ENCODE results near the gene INPP5K.

INPP5K gene

DNA sequence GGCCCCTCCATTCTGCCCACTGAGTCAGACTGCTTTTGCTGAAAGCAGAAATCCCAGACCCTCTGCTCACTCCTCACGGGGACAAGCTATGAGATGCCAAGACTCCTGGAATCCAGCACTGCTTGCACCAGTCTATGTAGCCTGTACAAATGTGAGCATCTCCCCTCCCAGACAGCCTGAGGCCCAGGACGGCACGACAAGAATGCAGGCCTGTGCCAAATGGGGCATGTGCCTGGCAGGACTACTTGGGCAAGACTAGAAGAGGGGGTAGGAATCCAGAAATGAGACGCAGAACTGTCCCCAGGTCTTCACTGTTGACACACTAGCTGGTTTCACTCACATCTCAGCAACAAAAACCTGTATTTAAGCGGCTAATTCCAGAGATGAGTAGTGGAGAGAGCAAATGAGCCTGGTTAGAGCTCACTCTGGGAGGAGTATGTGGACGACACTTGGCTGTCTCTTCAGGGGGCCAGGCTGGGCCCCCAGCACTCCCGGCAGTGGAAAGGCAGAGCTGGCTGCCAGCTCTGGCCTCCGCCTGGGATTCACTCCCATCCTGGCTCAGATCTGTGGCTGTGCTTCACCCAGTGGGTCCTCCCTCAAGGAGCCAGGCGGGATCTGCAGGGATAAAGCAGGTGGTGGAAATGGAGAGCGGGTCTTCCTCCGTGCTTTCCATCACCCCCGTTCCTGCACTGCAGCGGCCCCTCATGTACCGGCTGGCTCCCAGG, 21.0 kb downstream of the INPP5K start:
- no peak overlapping the region for H3K4me3 ChIP-seq (replicated peaks; ENCODE audit: low read depth, low read length)
- TF ChIP-seq, protein P1, sequence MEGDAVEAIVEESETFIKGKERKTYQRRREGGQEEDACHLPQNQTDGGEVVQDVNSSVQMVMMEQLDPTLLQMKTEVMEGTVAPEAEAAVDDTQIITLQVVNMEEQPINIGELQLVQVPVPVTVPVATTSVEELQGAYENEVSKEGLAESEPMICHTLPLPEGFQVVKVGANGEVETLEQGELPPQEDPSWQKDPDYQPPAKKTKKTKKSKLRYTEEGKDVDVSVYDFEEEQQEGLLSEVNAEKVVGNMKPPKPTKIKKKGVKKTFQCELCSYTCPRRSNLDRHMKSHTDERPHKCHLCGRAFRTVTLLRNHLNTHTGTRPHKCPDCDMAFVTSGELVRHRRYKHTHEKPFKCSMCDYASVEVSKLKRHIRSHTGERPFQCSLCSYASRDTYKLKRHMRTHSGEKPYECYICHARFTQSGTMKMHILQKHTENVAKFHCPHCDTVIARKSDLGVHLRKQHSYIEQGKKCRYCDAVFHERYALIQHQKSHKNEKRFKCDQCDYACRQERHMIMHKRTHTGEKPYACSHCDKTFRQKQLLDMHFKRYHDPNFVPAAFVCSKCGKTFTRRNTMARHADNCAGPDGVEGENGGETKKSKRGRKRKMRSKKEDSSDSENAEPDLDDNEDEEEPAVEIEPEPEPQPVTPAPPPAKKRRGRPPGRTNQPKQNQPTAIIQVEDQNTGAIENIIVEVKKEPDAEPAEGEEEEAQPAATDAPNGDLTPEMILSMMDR (IDR thresholded peaks at IDR 0.05; ENCODE audit: low read length, missing control alignments): no peak
- DNase-seq (ENCODE audit: low read depth): peak; percentile 23

DNA sequence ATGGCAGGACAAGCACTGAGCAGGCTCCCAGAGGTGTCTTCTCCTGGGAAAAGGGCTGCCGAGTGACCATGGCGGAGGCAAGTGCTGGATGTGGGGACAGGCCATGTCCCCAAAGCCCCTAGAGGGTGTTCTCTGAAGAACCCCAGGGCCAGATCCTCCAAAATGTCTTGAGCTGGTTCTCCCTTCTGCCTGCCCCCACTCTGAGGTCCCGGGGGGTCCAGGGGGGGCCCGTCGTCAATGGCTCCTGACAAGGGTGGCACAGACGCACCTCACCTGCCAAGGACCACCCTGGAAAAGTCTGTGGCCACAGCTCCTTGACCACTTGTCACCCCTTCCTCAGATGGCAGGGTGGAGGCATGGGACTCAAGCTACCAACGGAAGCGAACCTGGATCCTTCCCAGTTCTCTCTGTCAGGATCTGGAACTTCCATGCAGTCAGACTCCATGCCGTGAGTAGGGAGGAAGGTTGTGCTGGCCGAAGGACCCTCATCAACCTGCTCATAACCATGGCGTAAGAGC, 21.6 kb downstream of the INPP5K start:
- TF ChIP-seq, protein P1 (IDR thresholded peaks at IDR 0.05; ENCODE audit: low read length, missing control alignments): no peak
- no peak for DNase-seq (ENCODE audit: low read depth)
- H3K4me3 ChIP-seq (replicated peaks; ENCODE audit: low read depth, low read length): no peak overlapping the region

DNA sequence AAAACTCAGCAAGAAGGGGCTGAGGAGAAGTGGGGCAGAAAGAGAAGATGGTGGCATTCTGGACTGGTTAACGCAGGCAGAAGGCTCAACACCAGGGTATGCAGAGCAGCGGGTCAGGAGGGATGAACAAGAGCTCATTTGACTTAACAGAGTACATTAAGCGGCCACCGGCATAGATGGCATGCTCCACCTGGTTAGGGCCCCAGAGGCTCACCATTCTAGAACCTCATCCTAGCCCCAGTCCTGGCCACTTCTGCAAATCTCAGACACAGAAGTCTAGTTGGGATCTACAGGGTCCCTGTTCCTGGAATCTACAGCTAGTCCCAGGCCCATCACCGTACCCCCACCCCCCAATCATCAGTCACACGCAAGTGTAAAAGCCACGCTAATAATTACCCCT, 22.2 kb downstream of the INPP5K start:
- H3K4me3 ChIP-seq (replicated peaks; ENCODE audit: low read depth, low read length): no peak overlapping the region
- TF ChIP-seq, protein P1 (IDR thresholded peaks at IDR 0.05; ENCODE audit: low read length, missing control alignments): no peak
- DNase-seq (ENCODE audit: low read depth): no peak

DNA sequence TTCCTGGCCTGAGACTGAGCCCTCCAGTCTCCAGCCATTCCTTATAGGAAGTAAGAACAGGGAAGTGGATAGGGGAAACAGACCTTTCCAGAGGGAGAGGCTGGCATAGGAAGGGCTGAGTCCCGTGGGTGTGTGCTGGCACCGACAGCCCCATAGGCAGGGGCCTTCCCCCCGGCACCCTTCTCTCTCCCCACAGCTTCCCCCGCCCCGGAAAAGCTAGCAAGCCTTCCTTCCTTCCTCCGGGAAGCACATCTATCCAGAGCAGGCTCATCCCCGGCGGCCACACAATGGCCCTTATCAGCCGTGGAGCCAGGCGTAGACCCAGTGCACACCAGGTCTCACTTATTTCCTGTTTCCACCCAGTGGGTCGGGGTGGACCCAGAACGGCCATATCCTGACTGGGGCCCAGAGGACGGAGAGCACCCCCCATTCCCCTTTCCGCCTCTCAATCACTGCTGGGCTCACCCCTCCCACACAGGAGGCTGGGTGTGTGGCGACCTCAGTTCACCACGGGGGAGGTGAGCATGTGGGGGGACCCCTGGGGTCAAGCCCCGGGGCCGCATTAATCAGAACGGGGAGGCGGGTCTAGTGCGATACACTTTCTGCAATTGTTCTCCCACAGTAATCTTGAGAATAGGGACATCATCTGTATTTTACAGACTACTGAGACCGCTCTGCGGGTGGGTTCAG, 23.0 kb downstream of the INPP5K start:
- TF ChIP-seq, protein P1 (IDR thresholded peaks at IDR 0.05; ENCODE audit: low read length, missing control alignments): no peak
- DNase-seq (ENCODE audit: low read depth): no peak
- H3K4me3 ChIP-seq (replicated peaks; ENCODE audit: low read depth, low read length): no peak overlapping the region

DNA sequence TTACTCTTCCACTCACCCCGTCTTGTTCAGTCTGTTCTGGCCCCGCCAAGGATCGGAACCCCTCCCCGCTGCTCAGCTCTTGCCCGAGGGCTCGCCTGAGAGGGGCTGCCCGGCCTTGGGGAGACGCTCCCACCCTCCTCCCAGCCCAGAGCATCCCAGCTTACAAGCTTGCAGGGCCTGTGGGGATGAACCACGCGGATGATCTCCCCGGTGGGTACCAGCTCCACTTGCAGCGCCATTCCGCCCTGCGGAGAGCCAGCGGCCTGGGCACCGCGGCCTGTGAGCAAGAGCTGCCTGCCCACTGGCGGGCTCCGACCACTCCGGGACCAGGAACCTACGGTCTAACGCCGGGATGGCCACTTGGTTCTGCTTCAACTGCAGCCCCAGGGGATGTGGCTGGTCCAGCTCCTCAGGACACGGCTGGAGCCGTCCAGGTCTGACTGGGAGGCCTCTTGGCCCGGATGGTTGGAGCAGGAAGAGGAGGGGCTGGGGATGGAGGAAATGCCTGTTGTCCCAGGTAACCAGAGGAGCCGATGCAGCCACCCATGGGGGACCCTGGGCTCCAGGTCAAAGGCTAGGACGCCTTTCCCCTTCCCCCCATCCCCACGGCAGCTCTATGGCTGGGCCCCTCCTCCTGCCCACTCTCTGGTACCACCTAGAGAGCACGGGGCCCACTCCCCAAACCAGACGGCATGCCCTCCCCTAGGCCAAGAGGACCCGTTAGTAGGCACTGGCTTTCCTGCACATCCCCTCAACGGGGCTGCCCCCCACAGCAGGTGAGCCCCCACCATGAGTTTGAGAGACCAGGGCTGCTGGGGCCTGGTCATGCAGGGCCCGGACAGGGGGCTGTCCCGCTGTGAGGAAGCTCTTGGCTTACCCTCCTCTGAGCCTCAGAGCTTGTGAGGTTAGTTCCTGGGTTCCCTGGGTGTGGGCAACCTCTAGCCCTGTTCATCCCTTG, 23.9 kb downstream of the INPP5K start, which contains the start of gene MYO1C:
Gene MYO1C (minus strand): TSS at position 438 of the 958 bp plus-strand sequence. CDS start 199 bp downstream, at position 239.
- DNase-seq (ENCODE audit: low read depth): no peak
- TF ChIP-seq, protein P1 (IDR thresholded peaks at IDR 0.05; ENCODE audit: low read length, missing control alignments): no peak
- peak within 1 kb of the TSS; percentile 50 for H3K4me3 ChIP-seq (replicated peaks; ENCODE audit: low read depth, low read length)

DNA sequence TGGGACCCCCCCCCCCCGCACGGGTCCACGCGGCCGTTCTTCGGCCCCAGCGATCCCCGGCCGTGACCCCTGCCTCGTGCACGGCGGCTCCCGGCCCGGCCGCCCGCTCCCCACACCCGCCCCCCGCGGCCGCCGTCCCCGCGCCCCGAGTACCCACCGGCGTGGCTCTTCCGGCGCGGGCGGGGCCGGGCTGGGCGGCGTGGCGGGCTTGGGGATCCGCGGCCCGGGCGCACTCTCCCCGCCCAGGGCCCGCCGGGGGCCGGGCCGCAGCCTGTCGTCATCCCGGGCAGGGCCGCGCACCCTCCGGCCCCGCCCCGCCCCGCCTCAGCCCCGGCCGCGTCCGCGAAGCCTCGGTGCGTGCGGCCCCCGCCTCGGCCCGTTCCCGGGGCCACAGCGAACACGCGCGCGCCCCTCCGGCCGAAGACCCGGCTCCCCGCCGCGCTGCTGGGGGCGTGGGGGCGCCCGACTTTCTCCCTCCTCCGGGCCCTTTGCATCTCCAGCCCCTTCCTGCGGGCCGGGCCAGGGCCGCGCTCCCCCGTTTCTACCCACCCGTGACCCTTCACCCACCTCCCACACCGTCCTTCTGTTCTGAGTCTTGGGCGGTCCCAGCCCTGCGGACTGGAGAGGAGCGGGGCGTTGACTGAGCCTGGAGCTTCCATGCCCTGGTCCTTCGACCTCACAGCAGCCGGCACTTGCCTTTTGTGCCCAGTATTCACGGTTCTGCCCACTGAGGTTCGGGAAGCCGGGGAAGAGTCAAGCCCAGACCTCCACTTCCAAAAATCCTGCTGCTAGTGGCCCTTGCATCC, 24.8 kb downstream of the INPP5K start:
- TF ChIP-seq, protein P1 (IDR thresholded peaks at IDR 0.05; ENCODE audit: low read length, missing control alignments): no peak
- peak overlapping the region; percentile 70 for H3K4me3 ChIP-seq (replicated peaks; ENCODE audit: low read depth, low read length)
- no peak for DNase-seq (ENCODE audit: low read depth)
